Measurements from ENCODE around the gene RGN. TPM values are rescaled to one million over a fixed set of nuclear protein-coding genes. Genes with fewer than 3 reads are reported as not detected.
"Not testable (repeated sequence)": the region's sequence is repeated elsewhere in the genome, so short reads cannot be mapped to it uniquely, and the experiment has no call there.

Gene RGN
- total and polyA plus RNA-seq, 2 donors (not counting 3 experiments of a cell fraction or from before 2014, with no cell fraction given) = 0.58 to 0.73 TPM

DNA sequence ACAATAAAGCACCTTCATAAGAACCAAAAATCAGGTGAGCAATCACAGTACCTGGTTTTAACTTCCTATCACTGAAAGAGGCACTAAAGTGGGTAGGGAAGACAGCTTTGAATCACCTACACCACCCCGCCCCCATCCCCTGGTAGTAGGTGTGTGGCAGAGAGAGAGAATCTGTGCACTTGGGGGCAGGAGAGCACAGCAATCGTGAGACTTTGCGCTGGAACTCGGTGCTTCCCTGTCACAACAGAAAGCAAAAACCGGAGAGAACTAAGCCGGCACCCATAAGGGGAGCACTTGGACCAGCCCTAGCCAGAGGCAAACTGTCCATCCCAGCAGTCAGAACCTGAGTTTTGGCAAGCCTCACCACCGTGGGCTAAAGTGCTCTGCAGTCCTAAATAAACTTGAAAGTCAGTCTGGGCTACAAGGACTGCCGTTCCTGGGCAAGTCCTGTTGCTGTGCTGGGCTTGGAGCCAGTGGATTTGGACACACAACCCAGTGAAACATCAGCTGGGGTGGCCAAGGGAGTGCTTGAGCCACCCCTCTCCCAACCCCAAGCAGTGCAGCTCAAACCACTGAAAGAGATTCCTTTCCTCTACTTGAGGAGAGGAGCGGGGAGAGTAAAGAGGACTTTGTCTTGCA, 34.2 kb downstream of the RGN start:
- Histone ChIP-seq H3K4me3 (replicated peaks in 1 of 3; ENCODE audit: insufficient read depth in 1 of 3, low read depth in 1 of 3, low read length in 3 of 3) (no peak overlapping the region), H3K4me2 (ENCODE audit: insufficient read depth, low read length) (no peak overlapping the region), H3K79me2 (ENCODE audit: control insufficient read depth, insufficient read depth, low read length) (no peaks in the 10 kb centered on the region), H4K20me1 (replicated peaks; ENCODE audit: control insufficient read depth, extremely low read depth, insufficient read depth, low read length) (no peaks in the 10 kb centered on the region), H3K9me3 (replicated peaks; ENCODE audit: control insufficient read depth, insufficient read depth, low read length) (no peaks in the 10 kb centered on the region), H3K9ac (replicated peaks; ENCODE audit: extremely low read depth, insufficient read depth, low read length) (no peak overlapping the region), H3K4me1 (ENCODE audit: control insufficient read depth, extremely low read depth, insufficient read depth, low read length) (no peaks in the 10 kb centered on the region), H3K9me1 (replicated peaks; ENCODE audit: control insufficient read depth, extremely low read depth, insufficient read depth, low read length) (no peaks in the 10 kb centered on the region), H3K27me3 (ENCODE audit: control insufficient read depth in 2 of 2, insufficient read depth in 2 of 2, low read length in 2 of 2) (no peaks in the 10 kb centered on the region), H2AFZ (ENCODE audit: low read depth, low read length) (no peak overlapping the region), H3K27ac (ENCODE audit: insufficient read depth, low read depth, low read length) (no peak overlapping the region), H3K36me3 (ENCODE audit: control insufficient read depth in 2 of 2, extremely low read depth in 1 of 2, insufficient read depth in 2 of 2, low read length in 2 of 2) (no peaks in the 10 kb centered on the region)
- TF ChIP-seq GATA2 (IDR thresholded peaks at IDR 0.05; ENCODE audit: insufficient read depth, insufficient read length, low read depth, low read length) (no peak), CTCF (IDR thresholded peaks at IDR 0.05; ENCODE audit: extremely low read depth in 1 of 2, insufficient read depth in 1 of 2, low read depth in 1 of 2, low read length in 2 of 2) (no peak), EZH2 (IDR thresholded peaks at IDR 0.05; ENCODE audit: borderline replicate concordance, low read depth, low read length, severe bottlenecking) (no peak), MYC (IDR thresholded peaks at IDR 0.05; ENCODE audit: low read depth, low read length) (no peak), JUN (IDR thresholded peaks at IDR 0.05; ENCODE audit: borderline replicate concordance, insufficient read depth, insufficient read length, low read depth) (no peak), POLR2AphosphoS5 (IDR thresholded peaks at IDR 0.05; ENCODE audit: insufficient read depth, low read depth, low read length) (no peak), POLR2A (IDR thresholded peaks at IDR 0.05; ENCODE audit: low read depth, low read length) (no peak), MAX (IDR thresholded peaks at IDR 0.05; ENCODE audit: insufficient read depth, insufficient read length) (no peak), FOS (IDR thresholded peaks at IDR 0.05; ENCODE audit: borderline replicate concordance, insufficient read depth, low read length) (no peak)
- no TSS peak for BruUV-seq (replicated peaks)
- DNase-seq (ENCODE audit: low read depth, low spot score) (no peak), FAIRE-seq (no peak)
- CTCF ChIA-PET = no interaction called here
- POLR2A ChIA-PET = no interaction called here
- dilution Hi-C loops (cut with MboI; ENCODE audit: extremely low pct_ligation_motif_present, low sequenced_read_pairs) (no loop called here), intact Hi-C loops (cut with micrococcal nuclease) (no loop called here)

DNA sequence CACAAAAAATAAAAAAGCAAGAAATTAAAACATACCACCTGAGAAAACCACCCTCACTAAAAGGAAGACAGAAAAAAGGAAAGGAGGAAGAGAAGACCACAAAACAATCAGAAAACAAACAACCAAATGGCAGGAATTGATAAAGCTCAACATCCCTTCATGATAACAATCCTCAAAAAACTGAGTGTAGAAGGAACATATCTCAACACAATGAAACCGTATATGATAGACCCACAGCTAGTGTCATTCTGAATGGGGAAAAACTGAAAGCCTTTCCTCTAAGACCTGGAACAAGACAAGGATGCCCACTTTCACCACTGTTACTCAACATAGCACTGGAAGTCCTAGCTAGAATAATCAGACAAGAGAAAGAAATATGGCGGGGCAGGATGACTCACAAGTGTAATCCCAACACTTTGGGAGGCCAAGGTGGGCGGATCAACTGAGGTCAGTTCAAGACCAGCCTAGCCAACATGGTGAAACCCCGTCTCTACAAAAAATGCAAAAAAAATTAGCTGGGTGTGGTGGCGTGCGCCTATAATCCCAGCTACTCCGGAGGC, 38.4 kb downstream of the RGN start:
- H3K4me2 ChIP-seq (ENCODE audit: insufficient read depth, low read length); BruUV-seq (replicated peaks); H3K4me1 ChIP-seq (ENCODE audit: control insufficient read depth, extremely low read depth, insufficient read depth, low read length); H3K4me3 ChIP-seq (replicated peaks in 1 of 3; ENCODE audit: insufficient read depth in 1 of 3, low read depth in 1 of 3, low read length in 3 of 3); dilution Hi-C loops (cut with MboI; ENCODE audit: extremely low pct_ligation_motif_present, low sequenced_read_pairs); POLR2A ChIA-PET; H3K79me2 ChIP-seq (ENCODE audit: control insufficient read depth, insufficient read depth, low read length); H3K27ac ChIP-seq (ENCODE audit: insufficient read depth, low read depth, low read length); FAIRE-seq; H4K20me1 ChIP-seq (replicated peaks; ENCODE audit: control insufficient read depth, extremely low read depth, insufficient read depth, low read length); H3K36me3 ChIP-seq (ENCODE audit: control insufficient read depth in 2 of 2, extremely low read depth in 1 of 2, insufficient read depth in 2 of 2, low read length in 2 of 2); H3K9me3 ChIP-seq (replicated peaks; ENCODE audit: control insufficient read depth, insufficient read depth, low read length); DNase-seq (ENCODE audit: low read depth, low spot score); CTCF ChIA-PET; H3K9me1 ChIP-seq (replicated peaks; ENCODE audit: control insufficient read depth, extremely low read depth, insufficient read depth, low read length); H3K27me3 ChIP-seq (ENCODE audit: control insufficient read depth in 2 of 2, insufficient read depth in 2 of 2, low read length in 2 of 2); intact Hi-C loops (cut with micrococcal nuclease); H3K9ac ChIP-seq (replicated peaks; ENCODE audit: extremely low read depth, insufficient read depth, low read length); H2AFZ ChIP-seq (ENCODE audit: low read depth, low read length): not testable (repeated sequence)

GRCh38 chrX:47124466-47124865, 46.2 kb downstream of the RGN start:
- H3K4me1 ChIP-seq (ENCODE audit: control insufficient read depth, extremely low read depth, insufficient read depth, low read length); dilution Hi-C loops (cut with MboI; ENCODE audit: extremely low pct_ligation_motif_present, low sequenced_read_pairs); H3K9me1 ChIP-seq (replicated peaks; ENCODE audit: control insufficient read depth, extremely low read depth, insufficient read depth, low read length); POLR2A ChIA-PET; H3K4me2 ChIP-seq (ENCODE audit: insufficient read depth, low read length); CTCF ChIA-PET; FAIRE-seq; H4K20me1 ChIP-seq (replicated peaks; ENCODE audit: control insufficient read depth, extremely low read depth, insufficient read depth, low read length); intact Hi-C loops (cut with micrococcal nuclease); H3K79me2 ChIP-seq (ENCODE audit: control insufficient read depth, insufficient read depth, low read length); H2AFZ ChIP-seq (ENCODE audit: low read depth, low read length); H3K9ac ChIP-seq (replicated peaks; ENCODE audit: extremely low read depth, insufficient read depth, low read length); DNase-seq (ENCODE audit: low read depth, low spot score); H3K27me3 ChIP-seq (ENCODE audit: control insufficient read depth in 2 of 2, insufficient read depth in 2 of 2, low read length in 2 of 2); H3K9me3 ChIP-seq (replicated peaks; ENCODE audit: control insufficient read depth, insufficient read depth, low read length); BruUV-seq (replicated peaks); H3K27ac ChIP-seq (ENCODE audit: insufficient read depth, low read depth, low read length); H3K4me3 ChIP-seq (replicated peaks in 1 of 3; ENCODE audit: insufficient read depth in 1 of 3, low read depth in 1 of 3, low read length in 3 of 3); H3K36me3 ChIP-seq (ENCODE audit: control insufficient read depth in 2 of 2, extremely low read depth in 1 of 2, insufficient read depth in 2 of 2, low read length in 2 of 2): not testable (repeated sequence)
